Epithelial cell of prostate (primary cell): ENCODE results near the gene EIF5B.

Experiments
- DNase-seq: peaks from one replicate; pipeline ENCODE4 v3.0.0-alpha.2; 2011; ENCODE audit warnings: low read depth, low spot score
- H3K27ac ChIP-seq: fragments of 450-650 bp; 2 replicates; pipeline ENCODE4 v1.5.1; 2017; ENCODE audit warnings: mild to moderate bottlenecking

The EIF5B gene

GRCh38 chr2:99404039-99404796 lies 67.0 kb downstream of the EIF5B start:
- peak; percentile 46 for DNase-seq
- peak overlapping the region; percentile 68 for H3K27ac ChIP-seq

GRCh38 chr2:99404797-99405669 lies 67.8 kb downstream of the EIF5B start:
- H3K27ac ChIP-seq, result peak overlapping the region; percentile 68
- no peak for DNase-seq

GRCh38 chr2:99406137-99406536 lies 68.9 kb downstream of the EIF5B start:
- peak overlapping the region; percentile 68 for H3K27ac ChIP-seq
- DNase-seq, result no peak

- DNase-seq, result no peak
- no peak overlapping the region for H3K27ac ChIP-seq
Observed at GRCh38 chr2:99410276-99410675, 73.1 kb downstream of the EIF5B start.

GRCh38 chr2:99414566-99414965 lies 77.4 kb downstream of the EIF5B start:
- H3K27ac ChIP-seq, result no peak overlapping the region
- DNase-seq, result no peak

GRCh38 chr2:99417396-99417795 lies 80.2 kb downstream of the EIF5B start:
- DNase-seq, result no peak
- no peak overlapping the region for H3K27ac ChIP-seq

GRCh38 chr2:99420031-99420430 lies 82.8 kb downstream of the EIF5B start:
- no peak overlapping the region for H3K27ac ChIP-seq
- DNase-seq, result no peak

- H3K27ac ChIP-seq, result no peak overlapping the region
- DNase-seq, result no peak
Observed at GRCh38 chr2:99420751-99421299, 83.6 kb downstream of the EIF5B start.

GRCh38 chr2:99421469-99421868 lies 84.3 kb downstream of the EIF5B start:
- H3K27ac ChIP-seq, result no peak overlapping the region
- no peak for DNase-seq

GRCh38 chr2:99422599-99422998 lies 85.4 kb downstream of the EIF5B start:
- DNase-seq, result no peak
- H3K27ac ChIP-seq, result no peak overlapping the region

- no peak overlapping the region for H3K27ac ChIP-seq
Observed at GRCh38 chr2:99424371-99424770, 87.2 kb downstream of the EIF5B start.

GRCh38 chr2:99425022-99425421 lies 87.8 kb downstream of the EIF5B start:
- peak; percentile 6 for DNase-seq
- H3K27ac ChIP-seq, result no peak overlapping the region

More at GRCh38 chr2:99424371-99424770, 87.2 kb downstream of the EIF5B start:
- DNase-seq, result no peak

GRCh38 chr2:99430614-99431291 lies 93.6 kb downstream of the EIF5B start:
- DNase-seq, result no peak
- no peak overlapping the region for H3K27ac ChIP-seq

- no peak overlapping the region for H3K27ac ChIP-seq
- no peak for DNase-seq
Observed at GRCh38 chr2:99431587-99432275, 94.5 kb downstream of the EIF5B start.

GRCh38 chr2:99433340-99433739 lies 96.2 kb downstream of the EIF5B start:
- no peak overlapping the region for H3K27ac ChIP-seq
- no peak for DNase-seq

GRCh38 chr2:99436874-99437273 lies 99.7 kb downstream of the EIF5B start:
- no peak overlapping the region for H3K27ac ChIP-seq
- no peak for DNase-seq

GRCh38 chr2:99439971-99440505 lies 102.8 kb downstream of the EIF5B start:
- no peak overlapping the region for H3K27ac ChIP-seq

GRCh38 chr2:99442837-99443236 lies 105.6 kb downstream of the EIF5B start:
- no peak overlapping the region for H3K27ac ChIP-seq
- no peak for DNase-seq

More at GRCh38 chr2:99439971-99440505, 102.8 kb downstream of the EIF5B start:
- DNase-seq, result no peak

GRCh38 chr2:99444222-99444621 lies 107.0 kb downstream of the EIF5B start:
- H3K27ac ChIP-seq, result no peak overlapping the region

GRCh38 chr2:99445065-99445464 lies 107.9 kb downstream of the EIF5B start:
- no peak for DNase-seq
- H3K27ac ChIP-seq, result no peak overlapping the region

More at GRCh38 chr2:99444222-99444621, 107.0 kb downstream of the EIF5B start:
- DNase-seq, result no peak
